CMK (cell line): ENCODE data around the gene PTGS1.
"Not testable (repeated sequence)": the region's sequence is repeated elsewhere in the genome, so short reads cannot be mapped to it uniquely, and the experiment has no call there.

Source experiments
- DNase-seq: peaks from one replicate; pipeline ENCODE4 v3.0.0-alpha.2; 2010; ENCODE audit warnings: low read depth

PTGS1 gene

DNA sequence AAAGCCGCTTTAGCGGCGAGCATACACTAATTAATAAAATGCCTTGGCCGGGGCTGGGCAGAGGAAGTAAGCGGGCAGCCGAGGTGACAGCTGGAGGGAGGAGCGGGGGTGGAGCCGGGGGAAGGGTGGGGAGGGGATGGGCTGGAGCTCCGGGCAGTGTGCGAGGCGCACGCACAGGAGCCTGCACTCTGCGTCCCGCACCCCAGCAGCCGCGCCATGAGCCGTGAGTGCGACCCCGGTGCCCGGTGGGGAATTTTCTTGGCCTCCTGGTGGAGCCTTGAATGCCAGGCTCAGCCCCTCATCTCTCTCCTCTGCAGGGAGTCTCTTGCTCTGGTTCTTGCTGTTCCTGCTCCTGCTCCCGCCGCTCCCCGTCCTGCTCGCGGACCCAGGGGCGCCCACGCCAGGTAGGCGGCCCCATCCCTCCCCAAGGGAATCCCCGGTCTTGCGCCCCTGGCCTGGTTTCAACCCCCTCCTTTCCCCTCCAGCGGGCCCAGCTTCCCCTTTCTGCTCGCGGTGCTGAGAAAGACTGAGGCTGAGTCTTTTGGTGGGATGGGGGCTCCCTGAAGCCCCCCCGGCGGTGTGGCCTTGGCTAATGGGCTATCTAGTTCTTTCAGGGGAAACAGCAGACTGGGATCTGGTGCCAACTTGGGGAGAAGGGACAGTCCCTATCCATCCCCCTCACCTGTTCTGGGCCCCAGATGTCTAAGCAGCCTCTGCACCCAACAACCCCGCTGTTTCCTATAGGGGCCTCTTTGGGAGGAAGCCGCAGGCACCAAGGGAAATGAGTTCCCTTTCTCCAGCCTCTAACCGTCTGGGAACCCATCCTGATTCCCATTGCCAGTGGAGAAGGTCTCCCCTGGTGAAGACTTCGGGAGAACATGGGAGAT is at the start of gene PTGS1:
Gene PTGS1 (plus strand): TSS at position 156 of the 887 bp plus-strand sequence. CDS start 61 bp downstream, at position 217.
- DNase-seq, result peak; percentile 72

DNA sequence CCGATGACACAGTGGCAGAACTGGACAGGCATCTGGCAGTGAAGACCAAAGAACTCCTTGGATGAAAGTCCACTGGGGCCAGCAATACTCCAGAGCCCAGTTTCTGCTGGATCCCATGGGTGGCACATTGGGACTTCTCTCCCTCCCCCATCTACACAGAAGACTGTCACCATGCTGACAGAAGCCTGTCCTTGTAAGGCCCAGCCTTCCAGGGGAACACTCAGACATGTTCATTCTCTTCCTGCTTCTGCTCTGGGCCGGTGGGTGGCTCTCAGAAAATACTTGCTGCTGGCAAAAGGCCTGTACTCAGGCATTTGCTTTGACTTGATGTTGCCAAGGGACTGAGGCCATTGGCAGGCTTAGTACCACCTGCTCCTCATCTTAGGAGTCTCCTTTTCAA is 48.3 kb upstream of the PTGS1 start:
- DNase-seq, result no peak

DNA sequence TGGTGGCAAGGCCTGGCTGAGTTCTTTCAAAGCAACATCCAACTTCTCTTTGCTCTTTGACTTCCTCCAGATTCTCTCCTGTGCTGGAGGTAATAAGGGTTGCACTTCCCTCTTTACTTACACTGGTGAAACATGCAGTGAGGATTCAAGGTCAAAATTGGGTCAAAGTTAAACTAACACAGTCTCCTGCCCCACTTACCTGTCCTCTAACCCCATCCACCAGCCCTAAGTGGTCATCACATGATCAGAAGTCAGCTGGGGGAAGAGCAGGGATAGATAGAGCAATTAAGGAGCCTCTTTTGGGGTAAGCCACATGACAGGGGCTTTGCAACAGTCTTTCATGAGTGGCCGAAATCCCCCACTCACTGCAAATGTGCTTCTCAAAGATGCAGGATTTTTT is 46.2 kb upstream of the PTGS1 start:
- DNase-seq, result not testable (repeated sequence)

DNA sequence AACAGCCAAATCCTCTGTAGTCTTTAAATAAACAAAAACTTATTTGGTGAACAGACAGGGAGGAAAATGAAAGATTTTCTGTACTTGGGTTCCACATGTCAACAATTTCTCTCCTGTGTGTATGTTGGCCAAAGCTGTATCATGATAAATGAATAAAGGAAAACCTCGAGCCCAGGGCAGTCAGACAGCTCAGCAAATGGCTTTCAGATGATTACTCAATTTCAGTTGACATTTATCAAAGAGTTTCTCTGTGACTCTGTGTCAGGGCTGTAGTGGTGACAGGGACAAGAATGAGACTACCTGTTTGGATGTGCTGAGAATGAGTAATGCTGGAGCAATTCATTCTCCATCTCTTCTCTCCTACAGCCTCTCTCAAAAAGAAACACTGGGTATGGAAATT is 45.7 kb upstream of the PTGS1 start:
- DNase-seq, result no peak

DNA sequence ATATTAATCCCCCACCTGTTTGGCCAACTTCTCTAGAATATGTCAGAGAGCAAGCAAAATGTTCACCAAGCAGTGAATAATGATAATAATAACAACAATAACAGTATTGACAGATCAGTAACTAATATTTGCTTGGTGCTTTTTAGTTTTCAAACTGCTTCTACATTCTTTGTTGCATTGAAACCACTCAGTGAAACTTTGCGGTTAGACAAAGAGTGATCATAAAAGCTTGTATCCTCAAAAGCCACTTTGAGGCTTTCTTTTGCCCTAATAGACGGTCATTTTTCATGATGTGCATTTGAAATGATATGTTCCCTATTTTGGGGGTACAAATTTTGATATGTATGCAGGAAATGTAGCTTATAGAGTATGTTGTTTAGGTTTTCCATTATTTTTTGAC is 43.6 kb upstream of the PTGS1 start:
- no peak for DNase-seq

DNA sequence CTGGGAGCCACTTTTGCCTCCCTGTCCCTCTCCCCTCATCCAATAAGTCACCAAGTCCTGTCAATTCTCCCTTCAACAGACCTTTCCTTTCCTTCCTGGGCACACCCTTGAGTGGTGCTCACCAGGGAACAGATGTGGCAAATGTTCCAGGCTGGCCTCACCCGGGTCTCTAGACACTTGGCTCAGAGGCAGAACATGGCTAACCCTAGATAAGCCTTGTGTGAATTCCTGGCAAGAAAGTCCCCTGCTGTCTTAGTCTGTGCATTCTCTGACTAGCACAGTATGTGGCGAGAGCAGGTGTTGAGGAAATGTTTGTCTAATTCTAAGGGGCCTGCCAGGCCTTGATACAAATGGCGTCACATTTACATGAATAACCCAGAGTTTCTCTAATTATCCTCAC is 41.2 kb upstream of the PTGS1 start:
- DNase-seq, result no peak

DNA sequence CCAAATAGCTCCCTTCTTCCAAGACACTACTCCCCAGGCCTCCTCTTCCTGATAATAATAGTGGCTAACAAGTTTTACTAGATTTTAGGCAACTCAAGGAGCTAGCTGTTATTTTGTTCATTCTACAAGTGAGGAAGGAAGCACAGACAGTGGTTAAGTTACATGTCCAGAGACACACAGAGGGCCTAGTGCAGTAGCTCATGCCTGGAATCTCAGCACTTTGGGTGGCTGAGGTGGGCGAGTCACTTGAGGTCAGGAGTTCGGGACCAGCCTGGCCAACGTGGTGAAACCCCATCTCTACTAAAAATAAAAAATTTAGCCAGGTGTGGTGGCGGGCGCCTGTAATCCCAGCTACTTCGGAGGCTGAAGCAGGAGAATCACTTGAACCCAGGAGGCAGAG is 40.4 kb upstream of the PTGS1 start:
- DNase-seq, result not testable (repeated sequence)

DNA sequence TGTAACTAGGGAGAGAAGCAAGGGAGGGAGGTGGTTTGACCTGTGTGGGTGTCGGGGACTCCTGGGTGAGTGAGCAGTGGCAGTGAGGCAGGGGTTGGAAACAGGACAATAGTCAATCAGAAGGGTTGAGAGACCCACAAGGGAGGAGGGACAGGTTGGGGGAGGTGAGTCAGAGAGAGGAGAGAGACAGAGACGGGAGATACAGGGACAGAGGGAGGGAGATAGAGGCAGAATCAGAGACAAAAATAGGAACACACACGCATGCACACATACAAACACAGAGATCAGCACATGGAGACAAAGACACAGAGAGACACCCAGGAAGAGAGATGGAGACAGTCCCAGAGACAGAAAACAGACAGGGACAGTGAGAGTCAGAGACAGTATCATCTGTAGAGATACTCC is 39.3 kb upstream of the PTGS1 start:
- DNase-seq, result no peak

DNA sequence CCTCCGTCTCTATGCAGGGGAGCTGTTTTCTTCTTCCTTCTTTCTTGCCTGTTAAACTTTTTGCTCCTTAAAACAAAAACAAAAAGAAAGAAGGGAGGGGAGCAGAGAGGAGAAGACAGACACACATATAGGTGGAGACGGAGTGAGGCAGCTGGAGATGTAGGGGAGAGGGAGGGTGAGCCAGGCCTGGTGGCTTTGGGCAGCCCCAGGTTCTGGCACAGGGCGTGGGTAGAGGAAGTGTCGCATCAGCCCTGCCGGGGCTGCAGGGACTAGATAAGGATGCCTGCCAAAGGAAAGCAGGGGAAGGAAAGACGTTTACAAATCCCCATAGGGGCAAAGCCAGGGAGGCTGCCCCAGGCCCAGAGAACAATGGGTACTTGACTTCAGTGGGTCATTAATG is 38.7 kb upstream of the PTGS1 start:
- DNase-seq, result peak; percentile 78

DNA sequence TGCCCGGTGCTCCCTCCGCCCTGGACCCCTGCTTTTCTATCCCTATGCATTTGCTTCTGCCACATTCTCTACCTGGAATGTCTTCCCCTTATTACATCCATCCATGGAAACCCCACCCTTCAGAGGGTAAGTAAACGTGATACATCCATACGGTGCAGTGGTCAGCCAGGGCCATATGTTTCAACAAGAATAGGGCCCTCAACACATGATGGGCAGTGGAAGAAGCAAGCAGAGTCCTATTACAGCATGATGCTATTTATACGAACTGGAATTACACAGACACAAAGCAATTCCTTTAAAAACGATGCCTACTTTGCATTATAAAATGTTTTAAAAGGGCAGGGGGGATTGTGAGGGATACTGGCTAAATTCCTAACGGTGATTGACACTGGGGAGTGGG is 38.2 kb upstream of the PTGS1 start:
- no peak for DNase-seq

DNA sequence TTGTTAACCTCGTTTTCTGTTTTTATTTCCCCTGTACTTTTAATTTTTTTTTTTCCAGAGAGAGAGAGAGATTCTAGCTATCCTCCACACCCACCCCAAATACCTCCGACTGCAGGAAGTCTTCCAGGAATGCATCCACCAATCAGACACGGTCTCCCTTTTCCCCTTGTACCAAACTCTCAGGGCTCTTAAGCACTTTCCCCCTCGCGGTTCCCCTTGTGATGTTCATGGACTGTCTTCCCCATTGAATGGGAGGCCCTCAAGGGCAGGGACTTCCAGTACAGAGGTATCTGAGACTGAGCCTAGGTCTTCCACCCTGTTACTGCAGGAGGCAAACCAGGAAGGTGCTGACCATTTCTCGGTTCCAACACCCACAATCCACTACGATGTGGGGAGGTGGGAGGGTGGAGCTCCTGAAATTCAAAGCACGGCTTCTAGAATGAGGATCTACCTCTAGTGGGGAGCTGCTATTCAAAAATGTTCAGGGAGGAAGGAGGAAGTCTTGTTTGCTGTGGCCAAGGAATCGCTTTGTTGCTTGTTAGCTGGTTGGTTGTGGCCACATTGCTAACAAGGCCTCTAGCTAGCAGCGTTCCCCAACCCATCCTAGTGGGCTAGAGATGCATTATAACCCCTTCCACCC is 37.5 kb upstream of the PTGS1 start:
- DNase-seq, result peak; percentile 60

DNA sequence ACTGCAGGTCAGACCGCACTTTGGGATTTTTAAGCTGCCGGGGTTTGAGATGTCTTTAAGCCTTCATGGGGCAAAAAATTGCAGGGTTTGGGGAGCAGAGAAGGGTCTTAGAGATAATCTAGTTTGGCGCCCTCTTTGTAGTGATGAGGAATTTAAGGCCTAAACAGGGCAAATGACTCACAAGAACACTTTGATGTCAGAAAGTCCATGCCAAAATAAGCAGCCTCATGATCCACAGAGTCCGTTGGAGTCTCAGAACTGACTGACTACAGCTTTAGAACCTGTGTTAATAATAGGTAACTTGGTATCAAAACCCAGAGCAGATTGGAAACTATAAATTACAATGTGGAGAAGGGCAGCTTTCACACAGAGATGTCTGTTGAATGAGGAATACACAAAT is 35.9 kb upstream of the PTGS1 start:
- DNase-seq, result no peak

DNA sequence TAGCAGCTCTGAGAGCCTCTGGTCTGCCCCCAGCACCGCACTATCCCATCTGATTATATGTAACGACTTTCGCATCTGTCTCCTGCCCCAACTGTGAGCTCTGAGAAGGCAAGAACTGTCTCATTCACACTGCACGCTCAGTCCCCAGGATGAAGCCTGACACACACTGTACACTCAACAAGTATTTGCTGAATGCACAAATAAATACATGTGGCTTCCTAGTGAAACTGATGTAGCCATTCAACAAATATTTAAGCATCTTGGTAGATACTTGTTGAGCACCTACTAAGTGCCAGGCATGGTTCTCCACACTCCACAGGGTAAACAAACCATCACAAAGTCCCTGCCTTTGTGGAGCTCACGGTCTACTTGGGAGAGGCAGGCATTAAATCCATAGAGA is 34.6 kb upstream of the PTGS1 start:
- DNase-seq, result no peak

DNA sequence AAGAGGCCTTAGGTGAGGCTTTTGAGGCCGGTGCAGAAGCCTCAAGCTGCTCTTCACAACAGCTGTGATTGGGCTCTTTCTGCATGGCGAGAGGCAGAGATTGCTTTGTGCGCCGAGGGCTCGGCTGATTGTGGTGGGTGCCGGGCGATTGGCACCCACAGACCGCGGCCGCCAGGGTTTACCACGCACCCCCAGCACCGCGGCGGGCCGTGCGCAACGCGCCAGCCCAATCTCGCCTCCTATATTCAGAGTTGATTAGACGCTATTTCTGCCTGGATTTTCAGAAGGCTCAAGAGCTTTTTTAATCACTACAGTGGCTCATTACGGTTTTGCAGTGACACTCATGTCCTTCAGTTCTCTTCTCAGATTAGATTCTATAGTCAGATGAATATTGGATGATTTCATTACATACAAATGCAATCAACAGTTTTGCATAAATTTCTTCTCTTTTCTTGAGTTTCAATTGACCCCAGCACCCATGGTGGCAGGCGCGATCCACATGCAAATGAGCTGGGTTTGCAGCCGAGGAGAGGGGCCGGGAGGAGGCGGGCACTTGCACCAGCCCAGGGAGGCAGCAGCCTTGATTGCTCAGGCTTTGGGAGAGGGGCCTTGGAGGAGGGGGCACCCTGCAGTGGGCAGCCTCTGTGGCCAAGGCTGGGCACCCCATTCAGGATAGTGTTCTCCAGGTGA is 33.8 kb upstream of the PTGS1 start:
- no peak for DNase-seq

DNA sequence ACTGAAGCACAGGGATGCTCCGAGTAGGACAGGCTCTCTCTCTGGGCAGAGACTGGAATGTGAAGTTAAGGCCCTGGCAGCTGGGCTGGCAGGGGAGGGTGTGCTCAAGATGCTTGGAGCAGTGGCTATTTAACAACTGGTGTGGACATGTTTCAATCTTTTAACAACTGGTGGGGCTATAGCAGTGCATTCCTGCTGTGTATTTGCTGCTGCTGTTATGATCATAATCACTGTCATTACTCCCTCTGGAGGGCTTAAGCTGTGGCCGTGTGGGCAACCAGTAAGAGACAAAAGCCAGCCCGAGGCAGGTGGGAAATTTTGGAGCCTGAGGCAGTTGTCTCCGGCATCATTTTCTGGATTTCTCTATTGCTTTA is 33.3 kb upstream of the PTGS1 start:
- no peak for DNase-seq

DNA sequence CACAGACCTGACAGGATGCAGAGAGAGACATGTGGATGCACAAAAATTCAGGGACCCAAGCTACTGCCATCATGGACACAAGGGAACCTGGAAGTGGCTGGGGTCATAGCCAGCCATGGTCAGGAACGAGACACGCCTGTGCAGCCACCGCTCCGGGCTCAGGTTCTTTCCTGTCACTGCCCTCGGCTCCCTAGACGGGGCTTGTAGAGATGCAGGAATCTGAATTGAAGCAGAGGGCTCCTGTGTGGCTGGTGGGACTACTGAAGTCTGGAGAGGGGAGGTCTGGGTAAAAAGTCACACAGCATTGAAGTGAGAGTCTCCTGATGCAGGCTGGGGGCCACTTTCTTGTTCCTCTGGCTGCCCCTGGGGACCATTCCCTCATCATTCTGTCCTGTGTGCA is 32.3 kb upstream of the PTGS1 start:
- DNase-seq, result no peak

DNA sequence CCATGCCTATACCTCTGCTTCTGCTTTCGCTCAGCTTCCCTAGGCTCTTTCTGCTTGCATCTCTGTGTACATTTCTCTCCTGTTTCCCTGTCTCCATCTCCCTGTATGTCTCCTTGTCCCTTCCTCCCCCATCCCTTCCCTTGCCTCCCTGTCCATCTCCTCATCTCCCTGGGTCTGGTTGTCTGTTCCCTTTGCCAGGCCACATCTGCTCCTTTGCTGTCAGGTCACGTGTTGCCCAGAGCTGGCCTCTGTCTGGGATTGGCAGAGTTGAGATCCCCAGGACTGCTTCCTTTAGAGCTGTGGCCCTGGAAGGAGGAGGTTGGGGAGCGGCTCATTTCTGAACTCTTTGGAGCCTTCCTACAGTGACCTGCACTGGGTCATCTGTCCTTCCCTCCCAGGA is 31.8 kb upstream of the PTGS1 start:
- DNase-seq, result no peak

DNA sequence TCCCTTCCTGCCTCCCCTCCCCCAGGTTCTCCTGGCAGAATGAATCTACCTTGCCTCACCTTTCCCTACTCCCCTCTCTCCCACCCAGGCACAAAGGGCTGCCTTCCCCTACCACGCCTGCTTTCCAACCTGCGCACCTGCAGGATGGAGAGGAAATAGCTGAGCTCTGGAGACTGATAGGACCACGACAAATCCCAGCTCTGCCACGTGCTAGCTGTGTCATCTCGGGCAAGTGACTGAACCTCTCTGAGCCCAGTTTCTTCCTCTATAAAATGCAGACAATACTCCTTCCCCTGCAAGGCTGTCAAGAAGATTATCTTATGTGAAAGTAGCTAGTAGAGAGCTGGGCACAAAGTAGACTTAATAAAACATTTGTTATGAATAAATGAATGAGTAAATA is 31.2 kb upstream of the PTGS1 start:
- DNase-seq, result no peak

DNA sequence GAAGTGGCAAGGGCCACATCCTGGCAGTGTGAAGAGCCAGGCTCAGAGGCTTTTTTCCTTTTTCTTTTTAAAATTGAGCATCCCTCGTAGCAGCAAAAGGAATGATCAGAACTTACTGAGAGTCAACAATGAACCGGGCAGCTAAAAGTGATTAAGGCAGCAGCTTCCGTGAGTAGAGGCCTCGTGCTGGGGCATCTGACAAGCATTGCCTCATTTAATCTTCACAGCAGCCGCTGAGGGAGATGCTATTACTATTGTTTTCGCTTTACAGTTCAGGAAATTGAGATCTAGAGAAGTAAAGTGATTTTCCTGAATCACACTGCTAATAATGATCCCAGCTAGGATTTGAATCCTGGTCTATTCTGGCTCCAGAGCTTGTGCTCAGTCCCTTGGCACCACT is 30.7 kb upstream of the PTGS1 start:
- no peak for DNase-seq

DNA sequence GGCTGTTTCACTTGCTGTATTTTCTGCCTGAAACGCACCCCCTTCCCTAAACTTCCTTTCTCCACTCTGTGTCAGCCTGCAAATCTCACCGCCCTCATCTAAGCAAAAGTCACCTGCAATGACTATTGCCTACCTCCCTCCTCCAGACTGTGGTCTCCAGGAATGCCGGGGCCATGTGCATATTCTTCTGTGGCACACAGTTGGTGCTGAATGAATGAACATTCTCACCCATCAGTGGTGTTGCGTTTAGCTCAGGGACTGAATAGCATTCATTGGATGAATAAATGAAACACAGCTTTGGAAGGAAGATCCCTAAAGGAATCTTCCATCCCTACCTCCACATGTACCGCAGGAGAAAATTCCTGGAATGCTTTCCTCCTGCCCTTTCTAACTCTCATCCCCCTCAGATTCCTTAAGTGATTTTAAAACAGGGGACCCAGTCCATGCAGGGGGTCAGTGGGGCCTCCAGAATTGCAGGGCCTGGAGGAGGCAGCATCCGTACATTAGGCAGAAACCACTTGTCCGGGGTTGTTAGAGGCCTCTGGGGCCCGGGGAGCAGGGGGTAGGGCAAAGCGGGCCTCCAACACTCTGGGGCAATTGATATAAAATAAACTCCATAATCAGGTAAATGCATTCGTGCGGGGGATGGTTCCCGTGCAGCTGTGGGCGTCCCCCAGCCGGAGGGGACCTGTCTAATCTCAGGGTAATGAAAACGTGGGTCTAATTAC is 28.3 kb upstream of the PTGS1 start:
- DNase-seq, result no peak

DNA sequence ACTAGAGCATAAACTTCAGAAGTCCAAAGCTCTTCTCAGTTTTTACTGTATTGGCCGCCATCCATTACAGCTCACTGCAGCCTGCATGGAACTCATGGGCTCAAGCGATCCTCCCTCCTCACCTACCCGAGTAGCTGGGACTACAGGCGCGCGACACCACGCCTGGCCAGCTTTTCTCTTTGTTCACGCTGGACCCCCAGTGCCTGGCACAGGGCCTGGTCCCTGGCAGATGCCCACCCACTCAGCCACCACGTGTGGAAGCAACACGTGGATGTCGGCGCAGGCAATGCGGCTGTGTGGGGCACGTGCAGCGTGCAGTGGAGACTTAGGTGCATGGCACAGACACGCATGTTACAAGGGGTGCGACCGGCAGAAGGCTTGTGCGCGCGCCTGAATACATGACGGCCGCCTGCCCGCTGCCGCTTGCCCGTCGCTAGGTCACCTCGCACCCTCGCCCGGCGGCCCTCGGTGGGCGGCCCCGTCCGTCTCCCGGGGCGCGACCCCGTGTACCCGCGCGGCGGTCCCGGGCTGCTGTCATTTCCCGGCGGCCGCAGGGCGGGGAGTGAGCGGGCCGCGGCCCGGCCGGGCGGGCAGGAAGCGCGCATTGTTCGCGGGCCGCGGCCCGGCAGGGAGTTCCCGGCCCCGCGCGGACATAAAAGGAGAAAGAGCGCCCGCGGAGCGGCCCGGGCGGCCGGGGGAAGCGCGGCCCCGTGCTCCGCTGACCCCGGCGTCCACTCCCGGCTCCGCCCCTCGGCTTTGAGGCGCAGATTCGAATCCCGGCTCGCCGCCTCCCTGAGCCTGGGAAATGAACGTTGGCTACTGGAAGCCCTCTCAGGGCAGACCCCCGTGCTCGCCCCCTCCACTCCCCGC is 24.1 kb upstream of the PTGS1 start:
- no peak for DNase-seq
